HG02571 (cell line): ENCODE results near the gene PARVA.

Experiments
- ATAC-seq: cut with Tn5 transposase; IDR thresholded peaks from one replicate; pipeline ENCODE4 v1.9.1; 2021; ENCODE audit warnings: mild to moderate bottlenecking, moderate library complexity; ENCODE audit not compliant: unreplicated experiment

The PARVA gene

DNA sequence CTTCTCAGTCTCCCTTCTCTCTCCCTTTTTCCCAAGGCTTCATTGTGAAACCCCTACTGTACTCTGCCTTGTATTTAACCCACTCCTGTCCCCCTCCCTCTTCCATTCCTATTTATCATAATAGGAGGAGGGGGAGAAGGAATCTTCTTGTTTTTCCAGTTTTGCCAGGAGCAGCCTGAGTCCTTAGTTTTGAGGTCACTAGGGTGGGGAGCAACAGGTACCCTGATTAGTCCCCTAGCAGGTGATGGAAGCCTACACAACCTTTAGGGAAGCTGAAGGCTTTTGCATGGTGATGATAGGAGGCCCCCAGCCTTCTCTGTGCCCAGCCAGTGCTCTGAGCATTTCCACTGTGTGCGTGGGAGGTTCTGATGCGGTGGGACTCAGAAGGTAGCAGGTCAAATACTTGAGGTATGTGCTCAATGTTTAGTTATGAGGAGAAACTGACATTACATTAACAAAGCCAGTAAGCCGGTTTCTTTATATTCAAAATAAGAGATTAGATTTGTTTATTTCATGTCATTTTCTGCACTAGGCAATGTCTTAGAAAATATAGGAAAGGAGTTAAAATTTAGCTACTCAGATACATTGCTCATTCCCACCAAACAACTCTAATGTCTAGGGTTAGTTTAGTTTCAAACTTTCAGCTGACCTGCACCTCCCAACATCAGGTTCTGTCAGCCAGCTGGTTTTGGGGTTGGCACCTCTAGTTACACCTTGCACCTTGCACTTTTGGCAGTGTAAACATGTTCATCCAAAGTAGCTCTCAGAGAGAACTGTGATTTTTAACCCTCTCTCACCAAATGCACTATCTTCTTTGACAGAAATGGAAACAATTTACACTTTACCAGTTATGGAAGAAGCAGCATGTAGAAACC lies 26.0 kb downstream of the PARVA start:
- ATAC-seq, result no peak

DNA sequence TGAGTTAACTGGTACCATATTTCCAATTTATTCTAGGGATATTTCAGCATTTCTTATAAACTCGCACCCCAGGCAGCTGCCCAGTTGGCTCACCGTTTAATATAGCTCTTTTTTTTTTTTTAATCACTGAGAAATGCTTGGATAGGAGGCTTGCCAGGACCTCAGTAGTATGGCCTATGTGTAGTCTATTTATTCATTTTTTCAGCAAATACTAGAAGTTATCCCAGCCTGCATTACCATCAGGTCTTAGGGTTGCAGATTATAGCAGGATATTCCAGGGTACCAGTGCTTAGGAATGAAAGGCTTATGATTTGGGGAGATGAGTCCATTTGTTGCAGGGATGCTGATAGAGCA lies 26.6 kb downstream of the PARVA start:
- no peak for ATAC-seq

DNA sequence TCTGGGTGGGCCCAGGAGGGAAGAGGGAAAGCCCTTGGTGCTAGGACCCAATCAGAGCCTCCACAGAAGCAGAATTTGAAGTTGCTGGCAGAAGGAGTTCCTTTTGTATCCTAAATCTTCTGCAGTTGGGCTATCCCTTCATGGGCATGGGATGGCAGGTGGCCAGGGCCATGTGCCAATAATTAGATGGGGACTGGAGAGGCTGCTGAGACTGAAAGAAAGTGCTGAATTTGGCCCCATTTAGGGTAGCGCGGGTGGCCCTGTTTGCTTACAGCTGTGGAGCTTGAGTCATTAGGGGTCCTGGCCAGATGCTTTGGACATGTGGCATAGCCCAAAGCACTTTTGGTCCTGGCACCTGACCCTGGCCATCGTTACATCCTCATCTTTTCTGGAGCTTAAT lies 27.1 kb downstream of the PARVA start:
- no peak for ATAC-seq

- ATAC-seq, result no peak
These were observed 30.9 kb downstream of the PARVA start for GRCh38 chr11:12408156-12408770.

DNA sequence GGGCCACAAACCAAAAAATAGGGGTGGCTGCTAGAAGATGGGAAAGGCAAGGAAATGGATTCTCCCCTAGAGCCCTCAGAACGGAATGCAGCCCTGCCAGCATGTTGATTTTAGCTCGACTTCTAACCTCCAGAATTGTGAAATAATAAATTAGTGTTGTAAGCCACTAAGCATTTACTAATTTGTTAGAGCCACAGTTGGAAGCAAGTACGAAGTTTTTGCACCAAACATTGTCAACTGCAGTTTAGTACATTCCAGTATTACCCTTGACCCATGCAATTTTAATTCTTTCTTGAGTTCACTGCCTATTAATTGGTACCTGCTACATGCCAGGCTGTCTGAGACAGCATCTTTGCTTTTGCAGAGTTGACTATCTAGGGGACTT lies 32.2 kb downstream of the PARVA start:
- no peak for ATAC-seq

- no peak for ATAC-seq
These were observed 32.8 kb downstream of the PARVA start for GRCh38 chr11:12410006-12410728.

GRCh38 chr11:12411393-12411792 lies 34.0 kb downstream of the PARVA start:
- no peak for ATAC-seq

- ATAC-seq, result no peak
These were observed 34.7 kb downstream of the PARVA start for GRCh38 chr11:12411806-12412727.

- no peak for ATAC-seq
These were observed 36.0 kb downstream of the PARVA start for GRCh38 chr11:12413141-12414052.

DNA sequence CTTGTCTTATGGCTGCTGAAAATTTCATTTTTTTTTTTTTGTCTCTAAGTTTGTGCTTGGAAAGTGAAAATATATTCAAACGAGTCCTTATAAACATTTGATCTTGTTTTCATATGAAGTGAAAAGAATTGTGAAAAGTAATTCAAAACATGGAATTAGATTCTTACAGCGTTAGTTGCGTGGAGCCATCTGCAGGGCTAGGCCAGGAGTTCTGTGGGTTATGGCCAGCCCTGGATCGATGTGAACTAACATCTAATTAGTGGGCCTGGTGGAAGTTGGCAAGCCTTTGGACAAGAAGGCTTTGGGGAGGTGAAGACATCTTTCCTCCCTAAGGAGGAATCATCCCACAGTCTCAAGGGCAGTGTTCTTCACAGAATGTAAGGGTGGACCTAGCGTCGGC lies 37.2 kb downstream of the PARVA start:
- no peak for ATAC-seq

DNA sequence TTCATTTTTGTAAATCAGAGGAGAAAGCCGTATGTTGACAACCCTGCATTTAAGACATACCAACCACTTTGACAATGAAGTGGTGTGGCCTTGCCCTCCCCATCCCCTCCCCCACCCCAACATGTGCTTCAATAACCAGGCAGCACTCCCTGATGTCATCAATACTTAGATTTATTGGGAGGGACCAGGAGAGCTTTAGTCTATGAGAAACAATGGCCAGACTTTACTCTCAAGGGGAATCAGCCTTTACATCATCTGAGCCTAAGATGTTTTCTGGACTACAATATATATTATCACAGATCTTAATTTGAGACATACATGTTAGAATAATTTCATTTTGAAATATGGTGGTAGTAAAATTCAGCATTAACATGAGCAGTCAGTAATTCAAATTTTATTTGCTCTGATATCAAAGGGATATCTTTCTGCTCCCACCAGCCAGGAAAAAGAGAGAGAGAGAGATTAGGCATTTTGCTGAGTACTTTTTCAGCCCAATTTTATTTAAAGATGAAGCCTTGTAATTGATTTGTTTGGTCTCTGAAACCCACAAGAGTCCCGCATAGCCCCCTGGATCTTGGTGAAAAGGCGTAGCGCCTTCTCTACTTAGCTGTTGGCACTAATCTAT lies 38.1 kb downstream of the PARVA start:
- ATAC-seq, result no peak

DNA sequence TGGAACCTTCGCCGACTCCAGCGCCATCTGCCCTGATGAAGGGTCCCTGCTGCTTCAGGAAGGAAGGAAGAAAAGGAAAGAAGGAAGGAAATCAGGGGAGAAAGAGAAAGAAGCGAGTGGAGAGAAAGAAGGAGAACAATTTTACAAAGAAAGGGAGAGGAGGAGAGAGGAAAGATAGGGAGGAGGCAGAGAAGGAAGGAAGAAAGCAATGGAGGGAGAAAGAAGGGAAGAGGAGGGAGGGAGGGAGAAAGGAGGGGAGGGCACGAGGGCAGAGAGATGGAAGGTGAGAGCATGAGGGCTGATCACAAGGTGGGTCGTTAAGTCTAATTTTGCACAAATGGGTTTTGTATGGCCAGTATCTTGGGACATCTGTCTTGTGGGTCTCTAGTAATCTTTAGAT lies 39.2 kb downstream of the PARVA start:
- no peak for ATAC-seq

GRCh38 chr11:12417691-12418611 lies 40.6 kb downstream of the PARVA start:
- ATAC-seq, result no peak

- no peak for ATAC-seq
These were observed 42.7 kb downstream of the PARVA start for GRCh38 chr11:12420040-12420439.

DNA sequence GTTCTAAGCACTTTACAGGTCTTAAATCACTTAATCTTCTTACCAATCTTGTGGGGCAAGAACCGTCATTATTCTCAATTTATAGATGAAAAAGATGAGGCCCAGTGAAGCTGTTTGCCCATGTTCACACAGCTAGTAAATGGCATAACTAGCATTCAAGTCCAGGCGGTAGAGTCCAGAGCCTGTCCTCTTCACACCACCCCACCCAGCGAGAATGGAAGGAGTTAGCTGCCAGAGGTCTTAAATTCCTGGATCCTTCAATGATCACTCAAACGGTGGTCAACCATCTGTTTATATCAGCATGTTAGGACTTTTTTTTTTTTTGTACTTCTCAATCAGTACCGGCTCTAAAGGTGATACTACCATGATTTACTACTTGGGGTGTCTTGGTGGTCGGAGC lies 43.3 kb downstream of the PARVA start:
- no peak for ATAC-seq

DNA sequence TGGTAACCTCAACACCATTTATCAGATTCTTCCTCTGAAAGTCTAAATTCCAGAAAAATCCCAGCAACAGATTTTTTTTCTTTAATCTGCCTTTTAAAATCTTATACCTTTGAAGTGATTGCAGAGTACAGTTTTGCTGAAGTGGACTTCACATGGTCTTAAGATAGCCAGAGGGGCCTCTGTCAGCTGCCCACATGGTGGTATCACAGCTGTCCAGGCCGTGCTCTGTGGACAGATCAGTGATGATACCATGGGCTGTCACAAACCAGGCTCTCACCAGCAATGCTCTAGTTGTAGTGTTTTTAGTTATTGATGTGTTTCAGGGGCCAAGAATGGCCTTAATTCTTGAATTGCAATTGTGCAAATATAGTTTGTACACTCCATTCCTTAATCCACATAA lies 44.0 kb downstream of the PARVA start:
- ATAC-seq, result no peak

- ATAC-seq, result no peak
These were observed 48.8 kb downstream of the PARVA start for GRCh38 chr11:12426176-12426575.

DNA sequence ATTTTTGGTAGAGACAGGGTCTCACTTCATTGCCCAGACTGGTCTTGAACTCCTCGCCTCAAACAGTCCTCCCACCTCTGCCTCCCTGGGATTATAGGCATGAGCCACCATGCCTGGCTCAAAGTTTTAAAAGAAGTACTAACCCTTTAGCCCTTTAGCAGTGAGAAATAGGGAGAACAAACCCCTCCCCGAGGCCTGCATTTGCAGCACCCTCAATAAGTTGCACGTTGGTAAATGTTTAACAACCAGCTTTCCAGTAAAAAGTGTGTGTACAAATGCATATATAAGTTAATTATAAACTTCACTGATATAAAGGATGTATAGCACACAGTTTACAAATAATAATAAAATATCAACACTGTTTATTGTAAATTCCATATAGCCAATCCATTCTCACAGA lies 51.8 kb downstream of the PARVA start:
- ATAC-seq, result no peak
